ENCODE measurements around the gene TRIM27. TPM values are rescaled to one million over a fixed set of nuclear protein-coding genes. Genes with fewer than 3 reads are reported as not detected.

The TRIM27 gene
- total and polyA plus RNA-seq, 4 donors: 19.6 to 63.3 (median 32.5) TPM

- TF ChIP-seq ATF3 (IDR thresholded peaks at IDR 0.05) (no peak), YY1 (IDR thresholded peaks at IDR 0.05) (no peak), REST (IDR thresholded peaks at IDR 0.05) (no peak), RAD21 (IDR thresholded peaks at IDR 0.05) (no peak), FOXA1 (IDR thresholded peaks at IDR 0.05) (no peak), MAX (IDR thresholded peaks at IDR 0.05) (no peak), GABPA (IDR thresholded peaks at IDR 0.05 in 1 of 2, conservative IDR thresholded peaks at IDR 0.05 in 1 of 2) (no peak), CTCF (IDR thresholded peaks at IDR 0.05; ENCODE audit: low read depth, low read length, missing input control) (no peak), NR2F2 (IDR thresholded peaks at IDR 0.05) (no peak), EGR1 (IDR thresholded peaks at IDR 0.05; ENCODE audit: low read depth in 2 of 2) (no peak), HNF4G (IDR thresholded peaks at IDR 0.05) (no peak)
- TF ChIP-seq, protein P1, sequence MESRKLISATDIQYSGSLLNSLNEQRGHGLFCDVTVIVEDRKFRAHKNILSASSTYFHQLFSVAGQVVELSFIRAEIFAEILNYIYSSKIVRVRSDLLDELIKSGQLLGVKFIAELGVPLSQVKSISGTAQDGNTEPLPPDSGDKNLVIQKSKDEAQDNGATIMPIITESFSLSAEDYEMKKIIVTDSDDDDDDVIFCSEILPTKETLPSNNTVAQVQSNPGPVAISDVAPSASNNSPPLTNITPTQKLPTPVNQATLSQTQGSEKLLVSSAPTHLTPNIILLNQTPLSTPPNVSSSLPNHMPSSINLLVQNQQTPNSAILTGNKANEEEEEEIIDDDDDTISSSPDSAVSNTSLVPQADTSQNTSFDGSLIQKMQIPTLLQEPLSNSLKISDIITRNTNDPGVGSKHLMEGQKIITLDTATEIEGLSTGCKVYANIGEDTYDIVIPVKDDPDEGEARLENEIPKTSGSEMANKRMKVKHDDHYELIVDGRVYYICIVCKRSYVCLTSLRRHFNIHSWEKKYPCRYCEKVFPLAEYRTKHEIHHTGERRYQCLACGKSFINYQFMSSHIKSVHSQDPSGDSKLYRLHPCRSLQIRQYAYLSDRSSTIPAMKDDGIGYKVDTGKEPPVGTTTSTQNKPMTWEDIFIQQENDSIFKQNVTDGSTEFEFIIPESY (IDR thresholded peaks at IDR 0.05): no peak
- WGBS: 94% methylated on average over 4 of the region's 4 CpGs
These were observed 35.8 kb downstream of the TRIM27 start for GRCh38 chr6:28887796-28888496.

GRCh38 chr6:28886079-28886439 is 37.7 kb downstream of the TRIM27 start:
- Histone ChIP-seq H3K36me3 (ENCODE audit: control insufficient read depth in 4 of 4, insufficient read depth in 3 of 4, low read depth in 1 of 4, low read length in 3 of 4) (no peaks in the 10 kb centered on the region), H3K9me3 (ENCODE audit: control insufficient read depth in 4 of 4, low read length in 3 of 4) (peaks cover 0 to 1% (median 0%) of the 10 kb centered on the region in 4 donors), H3K4me3 (ENCODE audit: low read depth in 1 of 3, low read length in 3 of 3) (no peak overlapping the region), H3K27ac (ENCODE audit: low read depth in 1 of 2, low read length in 2 of 2) (no peak overlapping the region), H3K27me3 (ENCODE audit: control insufficient read depth in 4 of 4, insufficient read depth in 4 of 4, low read length in 3 of 4) (no peaks in the 10 kb centered on the region), H3K9ac (ENCODE audit: low read depth in 1 of 2, low read length in 2 of 2) (no peak overlapping the region), H3K4me1 (ENCODE audit: control insufficient read depth in 4 of 4, insufficient read depth in 4 of 4, low read length in 3 of 4) (no peaks in the 10 kb centered on the region)
- TF ChIP-seq RXRA (IDR thresholded peaks at IDR 0.05): no peak
- no peak for TF ChIP-seq FOXA1 (IDR thresholded peaks at IDR 0.05)
- TF ChIP-seq, protein P1 (IDR thresholded peaks at IDR 0.05): no peak
- no peak for TF ChIP-seq HNF4A (conservative IDR thresholded peaks at IDR 0.05)
- TF ChIP-seq HNF4G (IDR thresholded peaks at IDR 0.05): no peak
- no peak for TF ChIP-seq RAD21 (IDR thresholded peaks at IDR 0.05)
- TF ChIP-seq JUND (IDR thresholded peaks at IDR 0.05): no peak
- no peak for TF ChIP-seq NR2F2 (IDR thresholded peaks at IDR 0.05)
- WGBS: 81% methylated on average over 7 of the region's 7 CpGs
- no peak for DNase-seq (ENCODE audit: low spot score)

More at GRCh38 chr6:28887796-28888496, 35.8 kb downstream of the TRIM27 start:
- no peaks in the 10 kb centered on the region for H3K36me3 ChIP-seq (ENCODE audit: control insufficient read depth in 4 of 4, insufficient read depth in 3 of 4, low read depth in 1 of 4, low read length in 3 of 4)
- no peak overlapping the region for H3K9ac ChIP-seq (ENCODE audit: low read depth in 1 of 2, low read length in 2 of 2)
- H3K4me3 ChIP-seq (ENCODE audit: low read depth in 1 of 3, low read length in 3 of 3): no peak overlapping the region
- DNase-seq (ENCODE audit: low spot score): no peak
- H3K27ac ChIP-seq (ENCODE audit: low read depth in 1 of 2, low read length in 2 of 2): no peak overlapping the region
- H3K4me1 ChIP-seq (ENCODE audit: control insufficient read depth in 4 of 4, insufficient read depth in 4 of 4, low read length in 3 of 4): no peaks in the 10 kb centered on the region
- H3K9me3 ChIP-seq (ENCODE audit: control insufficient read depth in 4 of 4, low read length in 3 of 4): peaks cover 0 to 1% (median 0%) of the 10 kb centered on the region in 4 donors
- no peaks in the 10 kb centered on the region for H3K27me3 ChIP-seq (ENCODE audit: control insufficient read depth in 4 of 4, insufficient read depth in 4 of 4, low read length in 3 of 4)
